Neural progenitor cell (in vitro differentiated cells): Measurements from ENCODE around the gene ACOT12. TPM values are rescaled to one million over a fixed set of nuclear protein-coding genes. Genes with fewer than 3 reads are reported as not detected.

Source experiments
- DNase-seq: peaks from one replicate; pipeline ENCODE4 v3.0.0-alpha.2; 2016; ENCODE audit warnings: low spot score
- H2AFZ ChIP-seq: fragments of 200-600 bp; sonication (generic); replicated peaks from 2 replicates; pipeline ENCODE4 v1.6.1; 2016; ENCODE audit warnings: antibody characterized with exemption
- H3F3A ChIP-seq: fragments of 200-600 bp; sonication (generic); 2 replicates; pipeline ENCODE4 v1.6.1; 2016; ENCODE audit warnings: antibody characterized with exemption, low read depth
- H3K27ac ChIP-seq: fragments of 200-600 bp; sonication (generic); 2 replicates; pipeline ENCODE4 v1.5.1; 2016; ENCODE audit warnings: mild to moderate bottlenecking
- H3K27me3 ChIP-seq: fragments of 200-600 bp; sonication (generic); 2 replicates; pipeline ENCODE4 v1.6.1; 2016; ENCODE audit warnings: mild to moderate bottlenecking, moderate library complexity
- H3K36me3 ChIP-seq: fragments of 200-600 bp; sonication (generic); 2 replicates; pipeline ENCODE4 v1.5.1; 2016
- H3K4me1 ChIP-seq: fragments of 200-600 bp; sonication (generic); 2 replicates; pipeline ENCODE4 v1.6.1; 2016; ENCODE audit warnings: mixed run types
- H3K4me2 ChIP-seq: fragments of 200-600 bp; sonication (generic); 2 replicates; pipeline ENCODE4 v1.6.1; 2016
- H3K4me3 ChIP-seq: fragments of 200-600 bp; sonication (generic); 2 replicates; pipeline ENCODE4 v1.5.1; 2016
- H3K79me2 ChIP-seq: fragments of 200-600 bp; sonication (generic); 2 replicates; pipeline ENCODE4 v1.6.1; 2016; ENCODE audit warnings: low read depth
- H3K9ac ChIP-seq: fragments of 200-600 bp; sonication (generic); 2 replicates; pipeline ENCODE4 v1.6.1; 2016
- H3K9me3 ChIP-seq: fragments of 200-600 bp; sonication (generic); 2 replicates; pipeline ENCODE4 v1.5.1; 2016; ENCODE audit warnings: low read depth
- H4K20me1 ChIP-seq: fragments of 200-600 bp; sonication (generic); 2 replicates; pipeline ENCODE4 v1.6.1; 2016; ENCODE audit warnings: low read depth
- H3K27ac Mint-ChIP-seq: 3 replicates; pipeline ENCODE4 v1.8.0; 2021; ENCODE audit warnings: mixed read lengths
- H3K27me3 Mint-ChIP-seq: 2 replicates; pipeline ENCODE4 v1.8.0; 2022; ENCODE audit warnings: low read depth, mild to moderate bottlenecking, inconsistent platforms, moderate library complexity, mixed read lengths; ENCODE audit not compliant: insufficient read depth
- H3K36me3 Mint-ChIP-seq: 3 replicates; pipeline ENCODE4 v1.8.0; 2021; ENCODE audit warnings: mixed read lengths
- H3K4me1 Mint-ChIP-seq: 3 replicates; pipeline ENCODE4 v1.8.0; 2021; ENCODE audit warnings: mixed read lengths
- H3K4me3 Mint-ChIP-seq: 3 replicates; pipeline ENCODE4 v1.8.0; 2021; ENCODE audit warnings: mild to moderate bottlenecking, moderate library complexity, mixed read lengths
- H3K9me3 Mint-ChIP-seq: 3 replicates; pipeline ENCODE4 v1.8.0; 2020; ENCODE audit warnings: mixed read lengths
- CTCF ChIP-seq: fragments of 200-600 bp; sonication (generic); IDR thresholded peaks from 2 replicates; pipeline ENCODE4 v1.5.1; 2017; ENCODE audit warnings: antibody characterized with exemption, mild to moderate bottlenecking
- EZH2 ChIP-seq: fragments of 200-600 bp; sonication (generic); IDR thresholded peaks from 2 replicates; pipeline ENCODE4 v1.6.1; 2017; ENCODE audit warnings: antibody characterized with exemption, mild to moderate bottlenecking, moderate library complexity
- EZH2phosphoT487 ChIP-seq: fragments of 200-600 bp; sonication (generic); IDR thresholded peaks from 2 replicates; pipeline ENCODE4 v1.6.1; 2017; ENCODE audit warnings: antibody characterized with exemption
- total RNA-seq: library from RNA; depleted of rRNA; stranded (reverse); fragments of >200 nt; gene quantifications from 2 replicates; pipeline ENCODE4 v1.2.3, GENCODE V29; 2015; ENCODE audit warnings: low replicate concordance

ACOT12 gene
- total RNA-seq, 1 donor from 2014 or later = not detected

DNA sequence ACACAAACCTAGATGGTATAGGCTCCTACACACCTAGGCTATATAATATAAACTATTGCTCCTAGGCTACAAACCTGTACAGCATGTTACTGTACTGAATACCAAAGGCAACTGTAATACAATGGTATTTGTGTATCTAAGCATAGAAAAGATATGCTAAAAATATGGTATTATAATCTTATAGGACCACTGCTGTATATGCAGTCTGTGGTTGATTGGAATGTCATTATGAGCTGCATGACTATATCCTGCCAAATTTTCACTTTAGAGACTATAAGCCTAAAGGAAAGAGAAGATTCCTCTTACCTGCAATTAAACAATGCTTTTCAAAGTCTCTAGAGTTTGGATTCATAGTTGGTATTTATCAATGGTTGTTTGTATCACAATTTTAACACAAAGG lies 24.7 kb upstream of the ACOT12 start:
- no peaks in the 10 kb centered on the region for H4K20me1 ChIP-seq
- peaks cover 5% of the 10 kb centered on the region for H3K36me3 ChIP-seq
- peaks cover 11% of the 10 kb centered on the region for H3K36me3 Mint-ChIP-seq

DNA sequence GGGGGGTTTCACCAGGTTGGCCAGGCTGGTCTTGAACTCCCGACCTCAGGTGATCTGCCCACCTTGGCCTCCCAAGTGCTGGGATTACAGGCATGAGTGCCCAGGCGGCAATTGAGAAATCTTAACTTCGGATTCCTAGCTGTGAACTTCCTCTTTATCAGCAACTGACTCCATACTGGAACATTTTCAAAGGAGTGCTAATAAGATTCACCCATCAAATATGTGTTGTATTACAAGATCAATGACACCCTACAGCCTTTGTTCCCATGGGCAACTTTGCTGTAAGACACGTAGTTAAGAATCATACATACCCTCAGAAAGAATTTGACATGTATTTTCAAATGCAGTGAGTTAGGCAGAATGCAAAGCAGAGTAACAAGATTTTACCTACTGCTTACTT lies 23.1 kb upstream of the ACOT12 start:
- H3K4me2 ChIP-seq = no peak overlapping the region
- Mint-ChIP-seq H3K4me1 (peaks cover 4% of the 10 kb centered on the region), H3K27ac (no peak overlapping the region), H3K9me3 (no peaks in the 10 kb centered on the region), H3K27me3 (no peaks in the 10 kb centered on the region), H3K36me3 (peaks cover 8% of the 10 kb centered on the region), H3K4me3 (no peak overlapping the region)
- no peaks in the 10 kb centered on the region for H3K9me3 ChIP-seq
- H3F3A ChIP-seq = peaks cover 17% of the 10 kb centered on the region
- H3K27me3 ChIP-seq = no peaks in the 10 kb centered on the region
- no peak overlapping the region for H3K9ac ChIP-seq
- peaks cover 6% of the 10 kb centered on the region for H3K4me1 ChIP-seq
- H3K4me3 ChIP-seq = no peak overlapping the region
- no peaks in the 10 kb centered on the region for H4K20me1 ChIP-seq
- no peaks in the 10 kb centered on the region for H3K79me2 ChIP-seq
- no peak for DNase-seq
- TF ChIP-seq EZH2 (no peak), EZH2phosphoT487 (no peak), CTCF (no peak)
- H3K27ac ChIP-seq = no peak overlapping the region
- H2AFZ ChIP-seq = no peak overlapping the region
- peaks cover 5% of the 10 kb centered on the region for H3K36me3 ChIP-seq

More for the DNA sequence above, 24.7 kb upstream of the ACOT12 start:
- TF ChIP-seq EZH2phosphoT487 (no peak), CTCF (no peak), EZH2 (no peak)
- Histone ChIP-seq H3K4me1 (no peaks in the 10 kb centered on the region), H3K4me3 (no peak overlapping the region), H3F3A (peaks cover 14% of the 10 kb centered on the region), H2AFZ (no peak overlapping the region), H3K79me2 (no peaks in the 10 kb centered on the region), H3K9me3 (no peaks in the 10 kb centered on the region), H3K9ac (no peak overlapping the region), H3K27ac (no peak overlapping the region), H3K27me3 (no peaks in the 10 kb centered on the region), H3K4me2 (no peak overlapping the region)
- DNase-seq = no peak
- Mint-ChIP-seq H3K4me1 (peaks cover 15% of the 10 kb centered on the region), H3K27me3 (no peaks in the 10 kb centered on the region), H3K4me3 (no peak overlapping the region), H3K27ac (no peak overlapping the region), H3K9me3 (no peaks in the 10 kb centered on the region)

GRCh38 chr5:81409896-81410295 lies 16.0 kb upstream of the ACOT12 start:
- H3K9ac ChIP-seq = no peak overlapping the region
- no peaks in the 10 kb centered on the region for H3K9me3 Mint-ChIP-seq
- no peak overlapping the region for H3K4me2 ChIP-seq
- no peaks in the 10 kb centered on the region for H4K20me1 ChIP-seq
- no peak for DNase-seq
- H3K27me3 Mint-ChIP-seq = no peaks in the 10 kb centered on the region
- no peak overlapping the region for H3K4me3 Mint-ChIP-seq
- H3F3A ChIP-seq = peaks cover 36% of the 10 kb centered on the region
- H2AFZ ChIP-seq = no peak overlapping the region
- no peak overlapping the region for H3K27ac Mint-ChIP-seq
- no peaks in the 10 kb centered on the region for H3K27me3 ChIP-seq
- no peak overlapping the region for H3K27ac ChIP-seq
- no peaks in the 10 kb centered on the region for H3K79me2 ChIP-seq
- no peaks in the 10 kb centered on the region for H3K9me3 ChIP-seq
- no peak overlapping the region for H3K4me3 ChIP-seq
- H3K36me3 Mint-ChIP-seq = peaks cover 2% of the 10 kb centered on the region
- TF ChIP-seq EZH2 = no peak
- no peak for TF ChIP-seq CTCF
- H3K4me1 Mint-ChIP-seq = peaks cover 12% of the 10 kb centered on the region
- no peaks in the 10 kb centered on the region for H3K36me3 ChIP-seq
- peaks cover 33% of the 10 kb centered on the region for H3K4me1 ChIP-seq

DNA sequence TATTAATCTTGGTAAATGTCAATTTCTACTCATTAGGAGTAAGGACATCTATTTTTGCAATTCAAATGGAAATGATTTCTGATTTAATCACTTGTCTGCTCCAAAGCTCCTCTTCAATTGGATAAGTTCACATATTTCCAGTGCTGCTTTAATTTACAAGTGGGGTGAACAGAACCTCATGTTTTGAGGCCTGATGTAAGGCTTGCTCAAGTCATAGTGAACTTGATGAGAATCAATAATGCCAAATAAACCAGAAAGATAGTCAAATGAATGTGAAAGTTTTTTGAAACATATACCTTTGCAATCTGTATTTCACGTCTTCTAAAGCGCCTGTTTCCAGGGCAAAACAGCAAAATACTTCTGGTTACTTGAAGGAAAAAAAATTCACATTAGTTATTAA lies 15.4 kb upstream of the ACOT12 start:
- TF ChIP-seq EZH2 (no peak), EZH2phosphoT487 (no peak), CTCF (no peak)
- no peak overlapping the region for H2AFZ ChIP-seq
- Mint-ChIP-seq H3K4me3 (no peak overlapping the region), H3K27me3 (no peaks in the 10 kb centered on the region), H3K9me3 (no peaks in the 10 kb centered on the region), H3K36me3 (peaks cover 2% of the 10 kb centered on the region), H3K4me1 (peaks cover 12% of the 10 kb centered on the region), H3K27ac (no peak overlapping the region)
- H4K20me1 ChIP-seq = no peaks in the 10 kb centered on the region
- H3K9ac ChIP-seq = no peak overlapping the region
- H3K79me2 ChIP-seq = no peaks in the 10 kb centered on the region
- H3K27me3 ChIP-seq = no peaks in the 10 kb centered on the region
- H3K4me3 ChIP-seq = no peak overlapping the region
- DNase-seq = no peak
- peaks cover 33% of the 10 kb centered on the region for H3K4me1 ChIP-seq
- H3K27ac ChIP-seq = no peak overlapping the region
- H3K9me3 ChIP-seq = no peaks in the 10 kb centered on the region
- no peak overlapping the region for H3K4me2 ChIP-seq
- H3K36me3 ChIP-seq = no peaks in the 10 kb centered on the region
- H3F3A ChIP-seq = peaks cover 31% of the 10 kb centered on the region
